Endodermal cell (in vitro differentiated cells): Measurements from ENCODE around the gene VIM. TPM values are rescaled to one million over a fixed set of nuclear protein-coding genes. Genes with fewer than 3 reads are reported as not detected.
A peak's percentile ranks its signal among the peaks of the same experiment; 100 is the strongest.

Experiments
- DNase-seq: peaks from one replicate; pipeline ENCODE4 v3.0.0-alpha.2; 2017
- H3K27ac ChIP-seq: 2 replicates; pipeline ENCODE4 v1.5.1; 2013; ENCODE audit warnings: mild to moderate bottlenecking, low read depth, low read length, moderate library complexity
- H3K27me3 ChIP-seq: 2 replicates; pipeline ENCODE4 v1.6.1; 2013; ENCODE audit warnings: mild to moderate bottlenecking, low read length, moderate library complexity; ENCODE audit not compliant: insufficient read depth, control insufficient read depth, poor library complexity, severe bottlenecking
- H3K36me3 ChIP-seq: 2 replicates; pipeline ENCODE4 v1.7.0; 2013; ENCODE audit warnings: mild to moderate bottlenecking, low read length, moderate library complexity; ENCODE audit not compliant: control insufficient read depth, insufficient read depth
- H3K4me1 ChIP-seq: one replicate; pipeline ENCODE4 v1.7.0; 2013; ENCODE audit warnings: low read length; ENCODE audit not compliant: control insufficient read depth, insufficient read depth
- H3K4me3 ChIP-seq: 2 replicates; pipeline ENCODE4 v1.5.1; 2013; ENCODE audit warnings: mild to moderate bottlenecking, low read length, moderate library complexity
- H3K9ac ChIP-seq: 2 replicates; pipeline ENCODE4 v1.6.1; 2013; ENCODE audit warnings: mild to moderate bottlenecking, low read length, moderate library complexity; ENCODE audit not compliant: poor library complexity, severe bottlenecking; ENCODE audit errors: extremely low read depth
- H3K9me3 ChIP-seq: 2 replicates; pipeline ENCODE4 v1.6.1; 2013; ENCODE audit warnings: mild to moderate bottlenecking, low read length, moderate library complexity; ENCODE audit not compliant: control insufficient read depth
- H3K27ac Mint-ChIP-seq: 2 replicates; pipeline ENCODE4 v1.8.0; 2020; ENCODE audit warnings: mixed read lengths
- H3K27me3 Mint-ChIP-seq: 2 replicates; pipeline ENCODE4 v1.8.0; 2021; ENCODE audit warnings: mild to moderate bottlenecking, mixed read lengths; ENCODE audit not compliant: insufficient read depth
- H3K36me3 Mint-ChIP-seq: 2 replicates; pipeline ENCODE4 v1.8.0; 2020; ENCODE audit warnings: low read depth, mixed read lengths
- H3K4me1 Mint-ChIP-seq: 2 replicates; pipeline ENCODE4 v1.8.0; 2020; ENCODE audit warnings: mixed read lengths
- H3K4me3 Mint-ChIP-seq: 2 replicates; pipeline ENCODE4 v1.8.0; 2020; ENCODE audit warnings: mild to moderate bottlenecking, moderate library complexity, mixed read lengths
- H3K9me3 Mint-ChIP-seq: 2 replicates; pipeline ENCODE4 v1.8.0; 2020; ENCODE audit warnings: mild to moderate bottlenecking, mixed read lengths
- WGBS, 2 experiments: methylation state at CpG; one replicate each; pipeline versions ENCODE4 v1.1.5 to v1.1.7; 2013; ENCODE audit warnings: missing lambda C conversion rate in 2 of 2, mixed read lengths in 1 of 2; ENCODE audit not compliant: insufficient coverage in 1 of 2, insufficient read length in 1 of 2; 5-methylcytosine and 5-hydroxymethylcytosine counted together
- total RNA-seq, 2 donors: library from RNA; stranded (reverse); fragmentation: NEBNext Ultra II Directional in 1 of 2; extraction: Animal tissue kit (Norgen Biotek cat#: 25700) in 1 of 2; gene quantifications; 2 replicates in 1 of 2; 3 replicates in 1 of 2; pipeline ENCODE4 v1.2.1, GENCODE V29; 2021
- TF ChIP-seq, protein P1 (sequence below): fragments of 200-600 bp; sonication (generic); conservative IDR thresholded peaks from 2 replicates; pipeline ENCODE4 v1.5.0; 2021; ENCODE audit warnings: antibody characterized with exemption, mild to moderate bottlenecking

The VIM gene
- total RNA-seq, 2 donors from 2014 or later: 84.3 to 155 TPM

DNA sequence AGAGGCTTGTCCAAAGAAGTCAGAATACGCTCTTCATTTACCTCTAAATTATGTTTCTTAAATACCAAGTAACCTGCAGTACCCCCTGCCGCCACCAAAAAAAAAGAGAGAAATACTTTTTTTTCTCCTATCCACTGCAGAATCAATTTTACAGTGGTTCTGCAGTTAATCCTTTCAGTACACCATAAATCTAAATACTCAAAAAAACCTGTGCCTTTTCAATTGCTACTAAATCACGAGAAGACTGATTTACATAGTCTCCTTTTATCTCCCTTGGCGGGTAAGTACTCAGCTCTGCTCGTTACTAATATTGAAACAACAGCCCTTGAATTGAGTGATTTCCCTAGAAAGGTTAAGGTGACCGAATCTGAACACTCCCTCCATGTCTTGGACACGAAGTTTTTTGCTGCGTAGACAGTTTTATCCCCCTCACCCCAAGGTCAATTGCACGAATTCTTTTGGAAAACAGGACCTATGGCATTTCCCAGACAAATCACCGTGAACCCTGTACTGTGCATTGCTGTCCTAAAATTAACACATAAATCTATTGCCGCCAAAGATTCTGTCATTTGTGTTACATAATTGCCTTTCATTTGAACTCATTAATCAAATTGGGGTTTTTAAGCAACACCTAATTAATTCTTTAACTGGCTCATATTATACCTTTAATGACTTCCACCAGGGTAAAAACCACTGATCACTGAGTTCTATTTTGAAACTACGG is 512 bp upstream of the VIM start:
- Mint-ChIP-seq H3K4me3 (peak overlapping the region; percentile 79), H3K27ac (no peak overlapping the region), H3K36me3 (no peaks in the 10 kb centered on the region), H3K27me3 (peaks cover 66% of the 10 kb centered on the region), H3K4me1 (peaks cover 11% of the 10 kb centered on the region), H3K9me3 (no peaks in the 10 kb centered on the region)
- DNase-seq: no peak
- no peaks in the 10 kb centered on the region for H3K4me1 ChIP-seq
- peaks cover 17% of the 10 kb centered on the region for H3K36me3 ChIP-seq
- H3K9me3 ChIP-seq: no peaks in the 10 kb centered on the region
- peaks cover 34% of the 10 kb centered on the region for H3K27me3 ChIP-seq
- WGBS, 2 experiments: 8 to 20% methylated on average over 10 to 12 of the region's 12 CpGs
- TF ChIP-seq, protein P1, sequence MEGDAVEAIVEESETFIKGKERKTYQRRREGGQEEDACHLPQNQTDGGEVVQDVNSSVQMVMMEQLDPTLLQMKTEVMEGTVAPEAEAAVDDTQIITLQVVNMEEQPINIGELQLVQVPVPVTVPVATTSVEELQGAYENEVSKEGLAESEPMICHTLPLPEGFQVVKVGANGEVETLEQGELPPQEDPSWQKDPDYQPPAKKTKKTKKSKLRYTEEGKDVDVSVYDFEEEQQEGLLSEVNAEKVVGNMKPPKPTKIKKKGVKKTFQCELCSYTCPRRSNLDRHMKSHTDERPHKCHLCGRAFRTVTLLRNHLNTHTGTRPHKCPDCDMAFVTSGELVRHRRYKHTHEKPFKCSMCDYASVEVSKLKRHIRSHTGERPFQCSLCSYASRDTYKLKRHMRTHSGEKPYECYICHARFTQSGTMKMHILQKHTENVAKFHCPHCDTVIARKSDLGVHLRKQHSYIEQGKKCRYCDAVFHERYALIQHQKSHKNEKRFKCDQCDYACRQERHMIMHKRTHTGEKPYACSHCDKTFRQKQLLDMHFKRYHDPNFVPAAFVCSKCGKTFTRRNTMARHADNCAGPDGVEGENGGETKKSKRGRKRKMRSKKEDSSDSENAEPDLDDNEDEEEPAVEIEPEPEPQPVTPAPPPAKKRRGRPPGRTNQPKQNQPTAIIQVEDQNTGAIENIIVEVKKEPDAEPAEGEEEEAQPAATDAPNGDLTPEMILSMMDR: peak; percentile 77
- H3K9ac ChIP-seq: peak overlapping the region; percentile 52
- H3K4me3 ChIP-seq: peak overlapping the region; percentile 75
- peak overlapping the region; percentile 99 for H3K27ac ChIP-seq

DNA sequence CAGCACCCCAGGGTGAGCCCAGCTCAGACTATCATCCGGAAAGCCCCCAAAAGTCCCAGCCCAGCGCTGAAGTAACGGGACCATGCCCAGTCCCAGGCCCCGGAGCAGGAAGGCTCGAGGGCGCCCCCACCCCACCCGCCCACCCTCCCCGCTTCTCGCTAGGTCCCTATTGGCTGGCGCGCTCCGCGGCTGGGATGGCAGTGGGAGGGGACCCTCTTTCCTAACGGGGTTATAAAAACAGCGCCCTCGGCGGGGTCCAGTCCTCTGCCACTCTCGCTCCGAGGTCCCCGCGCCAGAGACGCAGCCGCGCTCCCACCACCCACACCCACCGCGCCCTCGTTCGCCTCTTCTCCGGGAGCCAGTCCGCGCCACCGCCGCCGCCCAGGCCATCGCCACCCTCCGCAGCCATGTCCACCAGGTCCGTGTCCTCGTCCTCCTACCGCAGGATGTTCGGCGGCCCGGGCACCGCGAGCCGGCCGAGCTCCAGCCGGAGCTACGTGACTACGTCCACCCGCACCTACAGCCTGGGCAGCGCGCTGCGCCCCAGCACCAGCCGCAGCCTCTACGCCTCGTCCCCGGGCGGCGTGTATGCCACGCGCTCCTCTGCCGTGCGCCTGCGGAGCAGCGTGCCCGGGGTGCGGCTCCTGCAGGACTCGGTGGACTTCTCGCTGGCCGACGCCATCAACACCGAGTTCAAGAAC is 1.1 kb downstream of the VIM start:
- TF ChIP-seq, protein P1: no peak
- H3K4me3 ChIP-seq: peak overlapping the region; percentile 93
- peak overlapping the region; percentile 99 for H3K27ac ChIP-seq
- Mint-ChIP-seq H3K36me3 (peaks cover 4% of the 10 kb centered on the region), H3K9me3 (no peaks in the 10 kb centered on the region), H3K27me3 (peaks cover 62% of the 10 kb centered on the region), H3K4me3 (peak overlapping the region; percentile 79), H3K27ac (no peak overlapping the region), H3K4me1 (peaks cover 11% of the 10 kb centered on the region)
- peak; percentile 85 for DNase-seq
- no peaks in the 10 kb centered on the region for H3K9me3 ChIP-seq
- no peaks in the 10 kb centered on the region for H3K4me1 ChIP-seq
- 0 to 1% methylated on average over 25 to 68 of the region's 72 CpGs for WGBS, 2 experiments
- peak overlapping the region; percentile 62 for H3K9ac ChIP-seq
- peaks cover 34% of the 10 kb centered on the region for H3K27me3 ChIP-seq
- peaks cover 28% of the 10 kb centered on the region for H3K36me3 ChIP-seq

DNA sequence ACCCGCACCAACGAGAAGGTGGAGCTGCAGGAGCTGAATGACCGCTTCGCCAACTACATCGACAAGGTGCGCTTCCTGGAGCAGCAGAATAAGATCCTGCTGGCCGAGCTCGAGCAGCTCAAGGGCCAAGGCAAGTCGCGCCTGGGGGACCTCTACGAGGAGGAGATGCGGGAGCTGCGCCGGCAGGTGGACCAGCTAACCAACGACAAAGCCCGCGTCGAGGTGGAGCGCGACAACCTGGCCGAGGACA is 1.6 kb downstream of the VIM start:
- H3K36me3 Mint-ChIP-seq: peaks cover 9% of the 10 kb centered on the region
- Histone ChIP-seq H3K4me3 (peak overlapping the region; percentile 93), H3K27me3 (peaks cover 34% of the 10 kb centered on the region), H3K36me3 (peaks cover 33% of the 10 kb centered on the region), H3K4me1 (no peaks in the 10 kb centered on the region), H3K9ac (peak overlapping the region; percentile 62), H3K27ac (peak overlapping the region; percentile 97), H3K9me3 (no peaks in the 10 kb centered on the region)
- 0% methylated on average over 18 to 21 of the region's 21 CpGs for WGBS, 2 experiments
- peaks cover 61% of the 10 kb centered on the region for H3K27me3 Mint-ChIP-seq
- peak; percentile 88 for DNase-seq
- H3K27ac Mint-ChIP-seq: no peak overlapping the region
- H3K9me3 Mint-ChIP-seq: no peaks in the 10 kb centered on the region
- H3K4me1 Mint-ChIP-seq: peaks cover 11% of the 10 kb centered on the region
- peak overlapping the region; percentile 79 for H3K4me3 Mint-ChIP-seq
- TF ChIP-seq, protein P1: no peak
